H1 (cell line): Measurements from ENCODE around the gene LRRC63. TPM values are rescaled to one million over a fixed set of nuclear protein-coding genes. Genes with fewer than 3 reads are reported as not detected.

Experiments used
- BCL11A ChIP-seq, 2 experiments: IDR thresholded peaks; one replicate each; pipeline ENCODE4 v1.6.1; 2011; ENCODE audit warnings: low read depth in 2 of 2, low read length in 2 of 2, mild to moderate bottlenecking in 2 of 2
- E2F6 ChIP-seq: IDR thresholded peaks from 2 replicates; pipeline ENCODE4 v1.6.1; 2012; ENCODE audit warnings: inconsistent platforms
- GTF2F1 ChIP-seq: IDR thresholded peaks from 2 replicates; pipeline ENCODE4 v1.6.1; 2012; ENCODE audit warnings: low read depth, low read length, improper control_type of control experiment, borderline replicate concordance
- HDAC2 ChIP-seq, 2 experiments: fragments of 300-600 bp in 1 of 2; sonication (generic) in 1 of 2; IDR thresholded peaks; 2 replicates each; pipeline ENCODE4 v1.6.1; 2011 to 2012; ENCODE audit warnings: low read depth in 2 of 2, low read length in 2 of 2, mild to moderate bottlenecking in 2 of 2, moderate library complexity in 2 of 2, borderline replicate concordance in 1 of 2, inconsistent platforms in 1 of 2
- NANOG ChIP-seq: IDR thresholded peaks from 2 replicates; pipeline ENCODE4 v1.6.1; 2011; ENCODE audit warnings: low read length, low read depth, mild to moderate bottlenecking, inconsistent platforms; ENCODE audit not compliant: insufficient read depth, poor library complexity, severe bottlenecking
- RAD21 ChIP-seq, 2 experiments: IDR thresholded peaks in 1 of 2; conservative IDR thresholded peaks in 1 of 2; 2 replicates each; pipeline ENCODE4 v1.6.1; 2011; ENCODE audit warnings: low read depth in 2 of 2, low read length in 2 of 2, improper control_type of control experiment in 1 of 2, inconsistent platforms in 1 of 2, mild to moderate bottlenecking in 1 of 2, moderate library complexity in 1 of 2
- TAF1 ChIP-seq: IDR thresholded peaks from 2 replicates; pipeline ENCODE4 v1.6.1; 2011; ENCODE audit warnings: mild to moderate bottlenecking, low read depth, low read length
- polyA plus RNA-seq, 7 experiments: library from polyadenylated mRNA; depleted of rRNA in 3 of 7; stranded (reverse) in 5 of 7; unstranded in 2 of 7; fragments of >200 nt in 5 of 7; fragments of 200-250 nt in 2 of 7; gene quantifications; 1 replicate in 5 of 7; 2 replicates in 1 of 7; 4 replicates in 1 of 7; pipeline versions ENCODE4 v1.2.1 to v1.2.3, GENCODE V29; 2011 to 2013; ENCODE audit warnings: missing spikeins in 2 of 7, mixed read lengths in 2 of 7
- total RNA-seq: library from RNA; stranded (reverse); fragmentation: NEBNext Ultra II Directional; extraction: Animal tissue kit (Norgen Biotek cat#: 25700); gene quantifications from 2 replicates; pipeline ENCODE4 v1.2.1, GENCODE V29; 2021

The LRRC63 gene
- total and polyA plus RNA-seq, 2 of the 8 experiments (the other 6 are each of a cell fraction or from before 2014, with no cell fraction given): not detected

- no peak for TF ChIP-seq TAF1
- no peak for TF ChIP-seq BCL11A (IDR thresholded peaks at IDR 0.05; ENCODE audit: low read depth in 2 of 2, low read length in 2 of 2)
- no peak for TF ChIP-seq E2F6
- TF ChIP-seq HDAC2 (IDR thresholded peaks at IDR 0.05; ENCODE audit: borderline replicate concordance in 1 of 2, low read depth in 2 of 2, low read length in 2 of 2): no peak
- no peak for TF ChIP-seq NANOG
- no peak for TF ChIP-seq GTF2F1
- TF ChIP-seq RAD21 (IDR thresholded peaks at IDR 0.05 in 1 of 2, conservative IDR thresholded peaks at IDR 0.05 in 1 of 2; ENCODE audit: low read depth in 2 of 2, low read length in 2 of 2): no peak
These were observed 62.5 kb downstream of the LRRC63 start (continued) for GRCh38 chr13:46274094-46274698.
